T1000 (cell line): ENCODE measurements around the gene CDKAL1.
"Not testable (repeated sequence)": the region's sequence is repeated elsewhere in the genome, so short reads cannot be mapped to it uniquely, and the experiment has no call there.

Experiments used
- DNase-seq: peaks from one replicate; lab custom pipeline; 2025; ENCODE audit warnings: mixed read lengths; lab: John Stamatoyannopoulos, UW

CDKAL1 gene

DNA sequence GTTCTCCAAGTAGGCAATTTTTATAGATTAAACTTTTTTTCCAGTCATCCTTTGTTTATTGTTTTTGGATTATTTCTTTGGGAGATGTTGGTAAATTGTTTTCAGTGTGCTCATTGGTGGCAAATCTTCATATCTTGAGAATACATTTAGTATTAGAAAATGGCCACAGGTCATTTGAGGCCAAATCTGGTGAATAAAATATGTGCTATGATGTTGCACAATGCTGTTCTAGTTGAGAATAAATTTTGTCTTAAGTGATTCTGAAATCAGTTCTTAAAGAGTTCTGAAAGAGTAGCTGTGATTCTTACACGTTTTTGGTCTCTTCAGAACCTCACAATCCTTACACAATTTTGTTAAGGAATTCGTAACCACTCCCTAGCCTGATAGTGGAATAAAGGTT, 20.1 kb downstream of the CDKAL1 start:
- DNase-seq, result no peak

GRCh38 chr6:20554817-20555216, 20.6 kb downstream of the CDKAL1 start:
- no peak for DNase-seq

DNA sequence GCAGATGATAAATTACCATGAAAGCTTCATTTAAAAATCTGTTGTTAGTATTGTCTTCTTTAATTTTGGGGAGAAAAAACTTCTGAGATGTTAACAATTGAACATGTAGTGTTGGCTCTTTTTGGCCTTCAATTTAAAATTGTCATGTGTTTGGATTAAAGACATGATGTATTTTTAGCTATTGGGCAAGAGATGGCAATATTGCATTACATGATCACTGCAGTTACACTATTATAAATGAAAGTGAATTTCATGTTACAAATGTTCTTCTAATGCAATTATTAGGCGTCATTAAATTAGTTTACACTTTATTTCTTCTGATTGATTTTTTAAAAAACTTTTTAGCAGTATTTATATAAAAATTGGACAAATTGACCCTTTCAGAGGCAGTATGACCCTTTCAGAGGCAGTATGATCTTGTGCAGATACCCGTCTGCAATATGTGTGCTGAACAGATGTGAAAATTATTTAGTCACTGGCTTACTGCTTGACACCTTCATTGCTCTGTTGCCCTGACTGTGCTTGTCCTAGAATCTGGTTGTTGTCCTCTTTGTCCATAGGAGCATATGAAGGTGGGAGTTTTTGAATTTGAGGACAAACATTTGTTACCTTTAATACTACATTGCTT, 25.8 kb downstream of the CDKAL1 start:
- no peak for DNase-seq

GRCh38 chr6:20563377-20563776, 29.1 kb downstream of the CDKAL1 start:
- no peak for DNase-seq

GRCh38 chr6:20564269-20564668, 30.0 kb downstream of the CDKAL1 start:
- no peak for DNase-seq

- DNase-seq, result no peak
Measured at GRCh38 chr6:20564777-20565176, 30.5 kb downstream of the CDKAL1 start.

DNA sequence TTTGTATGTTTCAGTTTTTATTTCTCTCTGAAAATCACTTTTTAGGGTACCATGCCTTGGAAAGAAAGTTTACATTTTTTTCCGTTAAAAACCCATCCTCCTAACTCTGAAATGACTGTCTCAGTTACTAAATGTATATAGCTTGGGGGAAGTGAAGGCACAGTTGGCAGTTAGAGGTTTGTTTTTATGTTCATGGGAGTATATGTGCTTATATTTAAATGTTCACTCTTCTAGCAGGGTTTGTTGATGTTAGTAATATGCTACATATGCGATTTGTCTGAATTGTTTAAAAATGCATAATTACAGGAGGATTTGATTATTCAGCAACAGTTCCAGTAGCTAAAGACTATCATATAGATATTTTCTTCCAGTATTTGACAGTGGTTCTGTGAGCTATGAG, 31.1 kb downstream of the CDKAL1 start:
- DNase-seq, result no peak

- DNase-seq, result no peak
Measured at GRCh38 chr6:20566109-20566508, 31.9 kb downstream of the CDKAL1 start.

DNA sequence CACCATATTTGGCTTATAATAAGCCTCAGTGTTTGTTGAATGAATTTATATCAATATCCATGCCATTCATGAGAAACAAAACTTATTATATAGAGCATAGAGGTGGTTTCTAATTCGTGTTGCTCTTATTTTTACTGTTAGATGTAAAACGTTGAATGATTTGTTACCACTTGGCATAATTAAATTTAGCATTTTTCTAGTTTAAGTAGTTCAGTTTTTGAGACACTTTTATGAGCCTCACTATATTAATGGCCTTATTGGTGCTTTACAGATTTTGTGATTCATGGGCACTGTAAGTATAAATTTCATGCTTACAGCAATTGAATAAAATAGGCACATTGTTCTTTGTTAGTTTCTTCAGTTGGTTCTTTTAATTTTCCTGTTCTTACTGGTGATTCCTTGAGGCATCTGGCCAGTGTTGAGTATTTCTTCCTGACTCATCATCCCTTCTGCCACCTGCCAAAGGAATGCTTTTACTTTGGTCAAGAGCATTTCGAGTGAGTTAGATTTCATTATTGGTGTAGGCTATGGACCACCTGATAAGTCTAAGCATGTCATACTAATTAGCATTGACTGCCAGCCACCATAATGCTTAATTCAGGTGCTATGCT, 34.8 kb downstream of the CDKAL1 start:
- no peak for DNase-seq

DNA sequence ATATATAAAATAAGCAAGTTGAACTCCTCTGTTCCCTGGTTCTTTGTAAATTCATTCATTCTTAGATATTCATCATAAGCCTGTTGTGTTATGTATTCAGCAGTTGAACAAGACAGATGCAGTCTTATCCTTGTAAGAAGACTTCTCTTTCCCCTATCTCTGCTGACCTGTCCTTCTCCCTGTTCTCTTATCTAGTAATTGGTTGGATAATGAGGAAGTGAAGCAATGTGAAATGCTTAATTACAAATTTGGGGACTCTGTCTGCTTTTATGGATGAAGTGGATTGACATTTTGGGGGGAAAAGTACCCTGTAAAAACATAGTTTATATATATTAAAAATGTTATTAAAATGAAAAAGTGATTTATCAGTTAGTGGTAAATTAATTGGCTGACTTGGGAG, 37.0 kb downstream of the CDKAL1 start:
- no peak for DNase-seq

DNA sequence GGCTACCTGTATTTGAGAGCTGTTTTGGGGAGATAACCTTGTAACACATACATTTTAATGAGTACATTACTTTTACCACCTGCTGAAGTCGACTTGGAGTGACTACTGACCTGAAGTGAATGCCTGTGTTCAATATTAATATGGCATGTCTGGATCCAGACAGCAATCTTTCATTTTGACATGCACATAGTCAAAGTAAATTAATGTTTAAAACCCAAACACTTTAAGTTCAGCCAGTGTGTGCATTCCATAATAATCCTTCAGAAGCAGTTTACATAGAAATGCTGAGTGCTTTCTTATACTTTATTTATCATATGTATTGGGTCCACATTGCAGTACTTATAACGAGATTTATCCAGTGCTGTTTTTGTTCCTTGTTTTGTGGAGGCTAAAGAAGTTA, 38.0 kb downstream of the CDKAL1 start:
- no peak for DNase-seq

DNA sequence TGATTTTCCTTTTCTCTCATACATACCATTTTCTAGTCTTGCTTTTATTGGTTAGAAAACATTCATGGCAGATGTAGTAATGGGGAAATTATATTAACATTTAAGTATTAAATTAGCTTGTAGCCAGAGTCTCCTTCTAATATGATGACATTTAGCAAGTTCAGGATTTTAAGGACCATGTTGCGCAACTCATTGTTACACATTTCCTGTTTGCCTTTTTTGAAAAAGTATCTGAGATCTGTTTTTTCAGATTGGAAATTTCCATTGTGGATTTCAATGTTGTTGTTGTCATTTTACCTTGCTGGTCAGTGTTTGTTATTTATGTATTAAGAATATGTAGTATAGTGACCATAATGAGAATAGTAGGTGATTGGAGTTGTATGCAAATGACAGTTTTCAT, 38.7 kb downstream of the CDKAL1 start:
- no peak for DNase-seq

DNA sequence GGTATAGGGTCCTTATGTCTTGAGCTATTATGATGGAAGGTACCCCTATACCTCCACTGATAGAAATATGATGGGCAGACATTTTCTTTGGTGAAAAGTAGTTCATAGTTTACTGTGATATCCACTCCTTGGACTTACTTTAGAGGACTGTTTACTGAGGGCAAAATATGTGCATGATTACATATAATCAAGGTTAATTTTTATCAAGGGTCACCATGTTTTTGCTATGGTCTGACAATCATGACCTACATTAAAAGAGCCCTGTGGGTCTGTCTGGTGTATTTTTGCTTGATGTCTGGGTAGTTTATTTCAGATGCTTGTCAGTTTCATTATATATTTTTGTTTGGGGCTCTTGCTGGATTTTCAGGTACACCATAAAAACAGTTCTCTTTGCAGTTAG, 40.1 kb downstream of the CDKAL1 start:
- no peak for DNase-seq

- no peak for DNase-seq
Measured at GRCh38 chr6:20575125-20575524, 40.9 kb downstream of the CDKAL1 start.

- DNase-seq, result no peak
Measured at GRCh38 chr6:20575704-20576451, 41.6 kb downstream of the CDKAL1 start.

DNA sequence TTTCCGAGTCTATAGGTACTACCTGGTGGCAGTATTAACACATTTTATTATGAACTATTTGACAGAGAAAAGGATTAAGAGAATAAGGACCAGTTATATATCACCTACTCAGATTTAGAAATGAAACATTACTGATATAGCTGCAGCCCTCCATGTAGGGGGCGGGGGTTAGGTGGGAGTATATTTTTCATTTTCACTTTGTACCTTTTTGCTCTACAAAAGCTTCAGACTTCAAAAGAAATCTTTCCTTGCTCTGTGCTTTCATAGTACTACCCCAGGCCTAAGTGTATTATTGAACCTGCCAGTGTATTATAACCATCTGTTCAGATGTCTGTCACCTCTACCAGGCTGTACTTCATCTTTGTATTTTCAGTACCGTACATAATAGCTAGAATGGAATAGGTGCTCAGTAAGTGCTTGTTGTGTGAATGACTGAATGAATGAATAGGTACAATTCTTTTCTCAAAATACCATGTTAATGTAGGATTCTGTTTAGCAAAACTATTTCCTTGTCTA, 43.0 kb downstream of the CDKAL1 start:
- no peak for DNase-seq

DNA sequence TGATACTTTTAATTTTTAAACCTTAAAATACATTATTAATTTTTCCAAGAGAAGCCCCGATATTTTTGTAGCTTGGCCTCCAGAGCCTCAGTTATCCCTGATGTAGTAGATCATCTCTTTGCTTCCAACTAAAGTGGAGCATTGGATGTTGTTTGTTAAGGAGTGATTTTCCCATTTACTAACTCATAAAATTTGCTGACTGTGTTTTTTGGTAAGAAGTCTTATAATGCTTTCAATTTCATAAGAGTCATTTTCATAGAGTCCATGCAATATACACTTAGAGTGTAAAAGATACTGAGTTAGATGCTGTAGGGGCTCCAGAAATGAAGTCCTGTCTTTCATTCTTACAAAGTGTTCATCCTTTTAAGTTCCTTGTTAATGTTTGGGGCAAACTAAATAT, 46.8 kb downstream of the CDKAL1 start:
- no peak for DNase-seq

DNA sequence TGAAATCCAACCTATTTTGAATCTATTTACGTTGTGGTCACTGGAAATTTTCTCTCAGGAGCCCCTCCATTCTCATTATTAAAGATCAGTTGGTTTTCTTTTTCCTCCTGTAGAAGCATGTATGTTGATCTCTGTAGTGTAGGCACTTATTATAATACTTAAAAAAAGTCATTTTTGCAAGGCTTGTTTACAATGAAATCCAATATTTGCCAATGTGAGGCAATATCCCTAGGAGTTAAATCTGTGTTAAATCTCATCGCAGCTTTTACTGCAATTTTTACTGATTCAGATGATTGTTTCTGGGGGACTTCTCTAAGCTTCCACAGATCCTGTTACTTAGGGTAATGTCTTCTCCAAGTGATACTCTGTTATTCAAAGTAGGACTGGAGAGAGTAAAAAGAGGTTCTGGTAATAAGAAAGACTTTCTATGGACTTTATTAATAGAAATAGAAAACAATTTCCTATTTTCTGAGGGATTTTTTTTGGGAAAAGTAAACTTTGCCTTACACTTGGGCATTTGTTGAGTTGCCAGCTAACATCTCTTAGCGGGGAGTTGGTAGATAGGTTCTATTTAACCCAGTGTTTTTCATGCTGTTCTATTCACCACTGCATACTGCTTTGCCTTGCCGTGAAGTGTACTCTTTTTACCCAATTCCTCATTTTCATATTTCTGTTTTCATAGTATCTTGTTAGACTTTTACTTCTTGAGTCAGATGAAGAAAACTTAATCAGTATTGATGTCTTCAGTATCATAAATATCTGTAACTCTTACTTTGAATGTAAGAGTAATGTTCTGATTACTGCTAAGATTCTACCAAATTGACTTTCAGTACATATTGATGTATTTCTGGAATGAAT, 48.6 kb downstream of the CDKAL1 start:
- DNase-seq, result no peak

- DNase-seq, result no peak
Measured at GRCh38 chr6:20583444-20583800, 49.2 kb downstream of the CDKAL1 start.

DNA sequence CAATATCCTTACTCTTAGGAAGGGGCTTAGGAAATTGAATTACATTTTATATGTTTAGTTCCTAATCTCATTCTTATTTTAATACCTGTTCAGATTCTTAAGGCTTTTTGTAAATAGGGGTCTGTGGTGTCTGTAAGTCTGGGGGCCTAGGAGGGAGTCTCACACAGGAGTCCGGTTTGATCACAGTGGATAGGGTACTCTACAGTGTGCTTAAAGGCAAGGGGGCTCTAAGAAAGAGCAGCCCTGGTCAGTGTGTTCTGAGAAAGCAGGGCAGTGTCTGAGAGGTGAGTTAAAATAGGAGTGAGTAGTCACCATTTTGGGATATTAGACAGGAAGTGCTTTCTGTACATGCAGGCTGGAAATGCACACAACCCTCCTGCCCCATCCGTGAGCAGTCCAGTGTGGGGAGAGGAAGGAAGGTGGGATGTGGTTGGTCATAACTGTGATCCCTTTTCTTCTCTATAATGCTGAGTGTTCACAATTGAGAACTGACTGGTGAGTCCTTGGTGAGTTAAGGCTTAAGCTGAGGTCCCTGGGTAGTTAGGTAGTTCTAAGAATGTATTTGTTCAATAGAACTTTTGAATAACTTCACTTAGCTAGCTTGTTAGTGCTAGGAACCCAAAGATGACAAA, 50.0 kb downstream of the CDKAL1 start:
- no peak for DNase-seq

DNA sequence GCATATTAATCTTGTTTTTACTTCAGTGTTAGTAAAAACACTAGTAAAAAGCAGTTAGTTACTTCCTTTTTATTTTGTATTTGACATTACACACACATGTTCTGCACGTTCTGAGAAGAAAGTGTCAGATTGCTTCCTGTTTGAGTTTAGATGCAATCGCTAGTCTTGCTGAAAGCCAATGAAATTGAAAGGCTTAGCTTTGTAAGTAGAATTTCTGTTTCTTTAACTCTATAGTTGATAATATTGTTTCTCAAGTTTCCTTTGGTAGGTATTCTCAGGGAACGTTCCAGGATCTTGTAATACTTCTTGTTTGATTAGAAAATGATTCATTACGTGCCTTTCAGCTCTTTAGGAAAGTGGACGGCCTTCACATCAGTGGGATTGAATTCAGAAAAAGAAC, 55.0 kb downstream of the CDKAL1 start:
- DNase-seq, result no peak

GRCh38 chr6:20590476-20590875, 56.2 kb downstream of the CDKAL1 start:
- DNase-seq, result not testable (repeated sequence)
